Trophoblast cell (in vitro differentiated cells and primary cell): ENCODE results near the gene TNRC6C.

Experiments
- DNase-seq, 2 donors: peaks; one replicate each; pipeline ENCODE4 v3.0.0-alpha.2; 2016
- H2AFZ ChIP-seq: 2 replicates; pipeline ENCODE4 v1.6.1; 2013; ENCODE audit warnings: low read length, moderate library complexity, mild to moderate bottlenecking; ENCODE audit not compliant: insufficient read depth, poor library complexity
- H2AK5ac ChIP-seq: 2 replicates; pipeline ENCODE4 v1.6.1; 2013; ENCODE audit warnings: mild to moderate bottlenecking, low read length
- H2BK120ac ChIP-seq: 2 replicates; pipeline ENCODE4 v1.6.1; 2013; ENCODE audit warnings: low read length, mild to moderate bottlenecking, moderate library complexity; ENCODE audit not compliant: insufficient read depth, poor library complexity
- H2BK12ac ChIP-seq: 2 replicates; pipeline ENCODE4 v1.6.1; 2013; ENCODE audit warnings: mild to moderate bottlenecking, low read length, moderate library complexity
- H2BK5ac ChIP-seq: 2 replicates; pipeline ENCODE4 v1.6.1; 2013; ENCODE audit warnings: low read length, low read depth, moderate library complexity, mild to moderate bottlenecking; ENCODE audit not compliant: poor library complexity
- H3K14ac ChIP-seq: 2 replicates; pipeline ENCODE4 v1.6.1; 2013; ENCODE audit warnings: mild to moderate bottlenecking, low read length
- H3K18ac ChIP-seq: 2 replicates; pipeline ENCODE4 v1.6.1; 2013; ENCODE audit warnings: mild to moderate bottlenecking, low read length
- H3K23ac ChIP-seq: 2 replicates; pipeline ENCODE4 v1.6.1; 2013; ENCODE audit warnings: low read length
- H3K27ac ChIP-seq: 2 replicates; pipeline ENCODE4 v1.5.1; 2013; ENCODE audit warnings: low read depth, mild to moderate bottlenecking, inconsistent platforms, low read length, moderate library complexity
- H3K27me3 ChIP-seq: 2 replicates; pipeline ENCODE4 v1.6.1; 2013; ENCODE audit warnings: inconsistent platforms, mild to moderate bottlenecking, low read length, moderate library complexity; ENCODE audit not compliant: insufficient read depth
- H3K36me3 ChIP-seq, 2 experiments: 1 replicate in 1 of 2; 2 replicates in 1 of 2; pipeline ENCODE4 v1.6.1; 2013; ENCODE audit warnings: low read length in 2 of 2, mild to moderate bottlenecking in 2 of 2, moderate library complexity in 1 of 2; ENCODE audit not compliant: insufficient read depth in 2 of 2, control insufficient read depth in 1 of 2
- H3K4ac ChIP-seq: 2 replicates; pipeline ENCODE4 v1.6.1; 2013; ENCODE audit warnings: low read depth, mild to moderate bottlenecking, low read length, moderate library complexity
- H3K4me1 ChIP-seq, 2 experiments: 1 replicate in 1 of 2; 2 replicates in 1 of 2; pipeline ENCODE4 v1.6.1; 2013; ENCODE audit warnings: low read length in 2 of 2, mild to moderate bottlenecking in 2 of 2, moderate library complexity in 1 of 2; ENCODE audit not compliant: insufficient read depth in 2 of 2, control insufficient read depth in 1 of 2
- H3K4me2 ChIP-seq: 2 replicates; pipeline ENCODE4 v1.6.1; 2013; ENCODE audit warnings: inconsistent platforms, mild to moderate bottlenecking, low read length, moderate library complexity
- H3K4me3 ChIP-seq: 2 replicates; pipeline ENCODE4 v1.5.1; 2013; ENCODE audit warnings: mild to moderate bottlenecking, low read depth, low read length, inconsistent platforms
- H3K79me1 ChIP-seq: one replicate; pipeline ENCODE4 v1.6.1; 2013; ENCODE audit warnings: low read length
- H3K79me2 ChIP-seq: 2 replicates; pipeline ENCODE4 v1.6.1; 2013; ENCODE audit warnings: low read length, mild to moderate bottlenecking; ENCODE audit not compliant: control insufficient read depth, insufficient read depth, poor library complexity
- H3K9ac ChIP-seq: 2 replicates; pipeline ENCODE4 v1.6.1; 2013; ENCODE audit warnings: mild to moderate bottlenecking, low read length
- H3K9me3 ChIP-seq: 2 replicates; pipeline ENCODE4 v1.6.1; 2013; ENCODE audit warnings: low read depth, mild to moderate bottlenecking, control low read depth, inconsistent platforms, low read length; ENCODE audit not compliant: insufficient read depth
- H4K12ac ChIP-seq: 2 replicates; pipeline ENCODE4 v1.6.1; 2013; ENCODE audit warnings: low read depth, mild to moderate bottlenecking, low read length, moderate library complexity
- H4K8ac ChIP-seq: 2 replicates; pipeline ENCODE4 v1.6.1; 2013; ENCODE audit warnings: low read depth, mild to moderate bottlenecking, low read length, moderate library complexity
- H4K91ac ChIP-seq: one replicate; pipeline ENCODE4 v1.6.1; 2013; ENCODE audit warnings: low read depth, mild to moderate bottlenecking, low read length, moderate library complexity
- WGBS: extraction: QIAGEN DNeasy Blood & Tissue Kit; methylation state at CpG from one replicate; pipeline ENCODE4 v1.1.7; 2013; ENCODE audit warnings: missing lambda C conversion rate; ENCODE audit not compliant: insufficient read length, insufficient coverage; ENCODE audit errors: extremely low coverage; 5-methylcytosine and 5-hydroxymethylcytosine counted together

TNRC6C gene

GRCh38 chr17:77942112-77942988 lies 16.2 kb upstream of the TNRC6C start:
- Histone ChIP-seq H3K4ac (no peak overlapping the region), H3K4me3 (no peak overlapping the region), H3K36me3 (no peaks in the 10 kb centered on the region), H2AFZ (no peak overlapping the region), H3K14ac (no peak overlapping the region), H3K23ac (no peak overlapping the region), H3K27ac (no peak overlapping the region), H3K79me1 (no peaks in the 10 kb centered on the region), H3K4me2 (no peak overlapping the region), H4K12ac (no peak overlapping the region), H3K18ac (no peak overlapping the region), H3K4me1 (no peaks in the 10 kb centered on the region), H4K91ac (no peak overlapping the region), H2BK120ac (no peak overlapping the region), H2AK5ac (no peak overlapping the region), H2BK12ac (no peak overlapping the region), H4K8ac (no peak overlapping the region), H3K79me2 (no peaks in the 10 kb centered on the region), H3K27me3 (no peaks in the 10 kb centered on the region), H3K9ac (no peak overlapping the region), H3K9me3 (no peaks in the 10 kb centered on the region), H2BK5ac (no peak overlapping the region)
- WGBS: no CpG with 5 or more reads among the region's 11 CpGs
- DNase-seq: no peak

DNA sequence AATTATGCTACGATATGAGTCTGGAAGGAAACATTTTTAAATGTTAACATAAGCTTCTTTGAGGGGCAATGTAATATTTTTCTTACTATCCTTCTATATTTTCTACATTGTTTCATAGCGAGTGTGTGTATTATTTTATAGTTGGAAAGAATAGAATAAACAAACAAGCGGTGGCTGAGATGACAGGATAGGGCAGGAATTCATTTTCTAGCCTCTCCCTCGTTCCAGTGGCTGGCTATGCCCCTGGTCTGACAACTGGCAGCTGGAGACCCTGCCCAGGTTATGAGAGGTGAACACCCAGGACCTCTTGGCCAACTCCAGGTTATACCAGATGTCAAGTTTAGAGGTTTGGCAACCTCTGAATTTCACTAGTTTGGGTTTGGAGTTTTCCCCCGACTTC lies 14.5 kb upstream of the TNRC6C start:
- Histone ChIP-seq H3K4me2 (no peak overlapping the region), H4K12ac (no peak overlapping the region), H2AK5ac (no peak overlapping the region), H2BK5ac (no peak overlapping the region), H3K79me2 (no peaks in the 10 kb centered on the region), H3K14ac (no peak overlapping the region), H2BK12ac (no peak overlapping the region), H2BK120ac (no peak overlapping the region), H3K9ac (no peak overlapping the region), H4K8ac (no peak overlapping the region), H3K27me3 (no peaks in the 10 kb centered on the region), H3K36me3 (no peaks in the 10 kb centered on the region), H3K27ac (no peak overlapping the region), H3K18ac (no peak overlapping the region), H3K4me3 (no peak overlapping the region), H2AFZ (no peak overlapping the region), H4K91ac (no peak overlapping the region), H3K4ac (no peak overlapping the region), H3K4me1 (no peaks in the 10 kb centered on the region), H3K9me3 (no peaks in the 10 kb centered on the region), H3K79me1 (no peaks in the 10 kb centered on the region), H3K23ac (no peak overlapping the region)
- WGBS: no CpG with 5 or more reads among the region's 5 CpGs
- no peak for DNase-seq

DNA sequence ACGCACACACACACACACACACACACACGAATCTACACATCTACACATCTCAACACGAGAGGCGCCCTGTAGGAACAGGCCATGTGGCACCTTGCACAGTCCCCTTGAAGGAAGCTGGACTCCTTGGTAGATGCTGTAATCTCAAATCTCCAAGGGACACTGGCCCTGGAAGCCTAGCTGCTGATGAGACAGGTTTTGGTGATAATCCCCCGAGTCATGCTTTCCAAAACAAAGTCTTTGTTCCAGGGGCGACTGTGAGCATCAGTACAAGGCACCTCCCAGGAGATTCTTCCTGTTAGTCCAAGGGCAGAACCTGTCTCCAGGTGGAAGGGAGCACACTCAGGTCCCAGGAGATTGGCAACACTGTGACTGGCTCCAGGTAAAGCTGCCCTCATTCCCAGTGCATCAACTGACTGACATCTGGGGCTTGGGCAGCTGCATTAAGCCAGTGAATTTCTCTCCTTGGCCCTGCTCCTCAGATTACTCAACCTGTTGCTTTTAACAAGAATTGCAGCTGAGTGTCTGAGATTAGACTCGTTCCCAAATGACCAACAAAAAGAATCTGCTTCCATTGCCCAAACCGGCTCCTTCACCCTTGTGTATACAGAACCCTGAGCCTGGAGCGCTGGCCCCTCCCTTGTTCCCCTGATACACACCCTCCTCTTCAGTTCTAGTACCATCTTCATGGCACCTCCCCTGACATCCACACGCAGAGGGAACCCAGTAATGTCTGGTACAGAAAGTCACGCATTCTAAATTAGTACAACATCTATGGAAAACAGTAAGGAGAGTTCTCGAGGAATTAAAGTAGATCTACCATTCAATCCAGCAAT lies 13.9 kb upstream of the TNRC6C start:
- Histone ChIP-seq H3K4me3 (no peak overlapping the region), H3K36me3 (no peaks in the 10 kb centered on the region)

GRCh38 chr17:77946900-77947645 lies 11.4 kb upstream of the TNRC6C start:
- DNase-seq: no peak
- Histone ChIP-seq H2AK5ac (no peak overlapping the region), H3K36me3 (no peaks in the 10 kb centered on the region), H3K27me3 (no peaks in the 10 kb centered on the region), H3K79me1 (no peaks in the 10 kb centered on the region), H3K9ac (no peak overlapping the region), H2BK120ac (no peak overlapping the region), H3K27ac (no peak overlapping the region), H3K4me2 (no peak overlapping the region), H2BK5ac (no peak overlapping the region), H3K79me2 (no peaks in the 10 kb centered on the region), H2AFZ (no peak overlapping the region), H3K18ac (no peak overlapping the region), H4K12ac (no peak overlapping the region), H3K23ac (no peak overlapping the region), H3K4me1 (no peaks in the 10 kb centered on the region), H3K14ac (no peak overlapping the region), H3K9me3 (peaks cover 2% of the 10 kb centered on the region), H4K91ac (no peak overlapping the region), H2BK12ac (no peak overlapping the region), H3K4ac (no peak overlapping the region), H3K4me3 (no peak overlapping the region), H4K8ac (no peak overlapping the region)
- no CpG with 5 or more reads among the region's 6 CpGs for WGBS

More for the DNA sequence above, 13.9 kb upstream of the TNRC6C start:
- Histone ChIP-seq H3K9ac (no peak overlapping the region), H2AK5ac (no peak overlapping the region), H3K9me3 (no peaks in the 10 kb centered on the region), H3K79me2 (no peaks in the 10 kb centered on the region), H3K4me2 (no peak overlapping the region), H3K27ac (no peak overlapping the region), H3K4ac (no peak overlapping the region), H2BK120ac (no peak overlapping the region), H3K4me1 (no peaks in the 10 kb centered on the region), H3K14ac (no peak overlapping the region), H3K23ac (no peak overlapping the region), H3K27me3 (no peaks in the 10 kb centered on the region), H2BK12ac (no peak overlapping the region), H4K12ac (no peak overlapping the region), H3K18ac (no peak overlapping the region), H3K79me1 (no peaks in the 10 kb centered on the region), H2AFZ (no peak overlapping the region), H4K91ac (no peak overlapping the region), H4K8ac (no peak overlapping the region), H2BK5ac (no peak overlapping the region)
- DNase-seq: no peak
- WGBS: no CpG with 5 or more reads among the region's 12 CpGs
